Measurements from ENCODE around the gene CRTC1.

Gene CRTC1

GRCh38 chr19:18651733-18652132, 31.7 kb upstream of the CRTC1 start:
- DNase-seq: no peak

GRCh38 chr19:18653853-18654252, 29.6 kb upstream of the CRTC1 start:
- DNase-seq: no peak

GRCh38 chr19:18654469-18654868, 29.0 kb upstream of the CRTC1 start:
- no peak for DNase-seq

- no peak for DNase-seq
Measured at GRCh38 chr19:18655173-18655844, 28.2 kb upstream of the CRTC1 start.

GRCh38 chr19:18656337-18657086, 27.0 kb upstream of the CRTC1 start:
- peak in 1 of 4 experiments; percentile 26 for DNase-seq

DNA sequence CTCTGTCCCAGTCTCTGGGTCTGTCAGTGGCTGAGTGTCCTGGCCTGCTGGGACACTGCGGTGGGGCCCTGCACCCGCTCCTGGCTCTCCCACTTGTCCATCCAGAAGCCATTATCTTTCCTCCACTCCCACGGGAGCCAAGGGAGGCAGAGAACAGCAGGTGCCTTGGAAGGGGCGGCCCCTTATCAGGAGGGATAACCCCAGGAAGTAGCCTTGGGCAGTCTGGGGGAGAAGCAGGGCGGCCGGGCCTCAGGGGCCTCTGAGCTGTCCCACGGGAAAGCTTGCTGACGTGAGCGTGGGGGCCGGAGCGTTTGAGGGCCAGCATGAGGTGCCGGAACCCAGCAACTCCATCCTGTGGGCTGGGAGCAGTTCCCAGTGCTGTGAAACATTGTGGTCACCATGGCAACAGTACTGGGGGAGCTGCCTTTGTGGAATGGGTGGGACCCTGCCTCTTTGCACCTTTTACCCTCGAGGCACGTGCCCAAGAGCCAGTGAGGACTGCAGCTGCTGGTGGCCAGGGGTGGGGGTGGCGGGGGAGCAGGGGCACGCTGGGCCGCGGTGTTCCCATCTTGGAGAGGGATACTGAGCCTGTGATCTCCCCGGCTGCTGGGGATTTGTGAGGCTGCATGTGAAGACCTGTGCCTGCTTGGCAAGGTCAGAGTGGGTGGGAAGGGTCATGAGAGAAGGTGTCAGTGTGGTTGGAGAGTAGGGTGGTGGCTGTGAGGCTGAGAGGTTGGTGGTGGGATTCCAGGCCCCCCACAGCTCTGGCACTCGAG, 25.7 kb upstream of the CRTC1 start:
- peak in 1 of 4 experiments; percentile 26 for DNase-seq

DNA sequence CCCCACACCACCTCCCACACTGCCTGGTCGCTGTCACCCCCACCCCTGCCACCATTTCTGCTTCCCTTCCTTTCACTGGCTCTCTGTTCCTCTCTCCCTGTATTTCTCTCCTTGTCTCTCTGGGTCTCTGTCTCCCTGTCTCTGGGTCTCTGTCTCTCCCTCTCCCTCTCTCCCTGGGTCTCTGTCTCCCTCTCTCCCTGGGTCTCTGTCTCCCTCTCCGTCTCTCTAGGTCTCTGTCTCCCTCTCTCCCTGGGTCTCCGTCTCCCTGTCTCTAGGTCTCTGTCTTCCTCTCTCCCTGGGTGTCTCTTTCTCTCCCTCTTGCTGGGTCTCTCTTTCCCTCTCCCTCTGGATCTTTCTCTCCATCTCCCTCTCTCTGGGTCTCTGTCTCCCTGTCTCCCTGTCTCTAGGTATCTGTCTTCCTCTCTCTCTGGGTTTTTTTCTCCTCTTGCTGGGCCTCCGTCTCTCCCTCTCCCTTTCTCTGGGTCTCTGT, 25.1 kb upstream of the CRTC1 start:
- DNase-seq: no peak

- DNase-seq: peak; percentile 79 to 88 (median 84)
Measured at GRCh38 chr19:18659281-18660050, 24.0 kb upstream of the CRTC1 start.

GRCh38 chr19:18660051-18660910, 23.2 kb upstream of the CRTC1 start:
- DNase-seq: peak; percentile 85 to 93 (median 90)

DNA sequence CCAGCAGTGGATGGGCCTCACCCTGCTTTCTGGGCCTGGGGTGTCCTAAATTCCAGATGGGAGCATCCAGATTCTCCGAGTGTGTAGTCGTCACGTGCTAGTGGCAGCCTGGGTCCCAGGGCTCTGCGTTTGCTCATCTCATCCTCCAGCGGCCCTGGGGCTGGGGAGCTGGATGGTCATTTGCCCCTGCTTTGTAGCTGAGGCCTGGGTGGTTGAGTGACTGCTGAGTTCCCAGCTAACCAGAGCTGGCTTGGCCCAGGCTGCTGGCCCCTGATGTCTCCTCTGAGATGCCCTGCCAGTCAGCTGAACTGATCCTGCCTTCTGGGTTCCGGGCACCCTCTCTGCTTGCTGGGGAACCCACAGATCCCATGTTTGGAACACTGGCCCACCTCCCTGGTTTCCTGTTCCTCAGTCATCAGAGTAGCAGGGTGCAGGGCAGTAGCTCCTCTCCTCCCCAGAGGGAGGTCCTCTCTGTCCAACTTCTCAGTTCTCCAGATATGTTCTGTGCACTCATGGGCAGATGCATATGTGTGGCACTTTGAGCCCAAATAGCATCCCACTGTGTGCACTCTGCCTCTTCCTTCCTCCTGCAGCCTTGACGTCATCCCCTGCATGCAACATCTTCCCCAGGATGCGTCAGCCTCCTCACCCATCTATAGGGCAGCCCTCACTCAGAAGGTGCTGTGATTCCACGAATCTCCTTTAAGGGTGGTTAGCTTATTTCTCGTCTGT, 22.4 kb upstream of the CRTC1 start:
- peak; percentile 79 to 93 (median 84) for DNase-seq

DNA sequence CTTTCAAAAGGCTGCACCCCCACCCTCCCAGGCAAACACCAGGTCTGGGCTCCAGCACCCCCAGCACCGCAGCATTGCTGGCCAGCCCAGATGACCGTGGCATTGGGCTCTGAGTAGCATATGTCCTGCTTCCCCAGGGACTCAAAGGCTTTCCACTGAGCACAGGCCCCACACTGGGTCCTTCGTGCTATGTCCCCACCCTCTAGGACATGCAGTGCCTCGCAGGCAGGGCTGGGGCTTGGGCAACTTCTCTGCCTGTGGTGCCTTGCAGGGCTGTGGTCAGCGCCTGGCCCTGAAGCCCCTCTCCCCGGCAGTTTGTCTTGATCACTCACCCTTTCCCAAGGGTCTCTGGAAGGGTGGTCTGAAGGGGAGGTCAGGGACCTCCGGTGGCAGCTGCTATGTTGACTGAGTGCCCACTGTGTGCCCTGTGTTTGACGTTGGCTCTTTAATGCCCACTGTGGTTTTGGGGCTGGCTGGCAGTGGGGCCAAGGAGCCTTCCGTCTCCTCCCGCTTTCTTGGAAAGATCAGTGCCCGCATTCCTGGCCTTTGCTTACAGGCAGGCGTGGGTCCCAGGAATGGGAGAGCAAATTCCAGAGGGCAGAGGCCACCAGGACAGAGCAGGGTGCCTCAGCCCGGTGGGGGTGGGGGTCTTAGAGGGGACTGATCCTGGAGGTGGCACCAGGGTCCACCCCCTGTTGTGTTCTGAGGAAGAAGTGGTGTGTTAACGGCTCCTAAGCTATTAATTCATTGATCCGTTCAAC, 20.3 kb upstream of the CRTC1 start:
- DNase-seq: no peak

DNA sequence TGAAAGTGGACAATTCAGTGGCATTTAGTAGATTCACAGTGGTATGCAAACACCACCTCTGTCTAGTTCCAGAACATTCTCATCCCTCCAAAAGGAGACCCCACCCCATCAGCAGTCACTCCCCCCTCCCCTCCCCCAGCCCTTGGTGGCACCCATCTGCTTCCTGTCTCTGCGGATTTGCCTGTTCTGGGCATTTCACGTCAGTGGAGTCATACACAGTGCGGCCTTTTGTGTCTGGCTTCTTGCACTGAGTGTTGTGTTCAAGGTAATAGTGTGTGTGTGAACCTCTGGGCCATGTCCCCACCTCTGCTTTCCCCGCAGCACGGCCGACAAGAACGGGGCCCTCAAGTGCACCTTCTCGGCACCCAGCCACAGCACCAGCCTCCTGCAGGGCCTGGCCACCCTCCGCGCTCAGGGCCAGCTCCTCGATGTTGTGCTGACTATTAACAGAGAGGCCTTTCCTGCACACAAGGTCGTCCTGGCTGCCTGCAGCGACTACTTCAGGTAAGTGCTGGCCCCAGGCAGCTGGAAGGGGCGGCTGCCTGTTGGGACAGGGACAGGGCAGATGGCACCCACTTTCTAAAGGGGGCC, 19.4 kb upstream of the CRTC1 start:
- DNase-seq: no peak

GRCh38 chr19:18665771-18666202, 17.7 kb upstream of the CRTC1 start:
- DNase-seq: no peak

DNA sequence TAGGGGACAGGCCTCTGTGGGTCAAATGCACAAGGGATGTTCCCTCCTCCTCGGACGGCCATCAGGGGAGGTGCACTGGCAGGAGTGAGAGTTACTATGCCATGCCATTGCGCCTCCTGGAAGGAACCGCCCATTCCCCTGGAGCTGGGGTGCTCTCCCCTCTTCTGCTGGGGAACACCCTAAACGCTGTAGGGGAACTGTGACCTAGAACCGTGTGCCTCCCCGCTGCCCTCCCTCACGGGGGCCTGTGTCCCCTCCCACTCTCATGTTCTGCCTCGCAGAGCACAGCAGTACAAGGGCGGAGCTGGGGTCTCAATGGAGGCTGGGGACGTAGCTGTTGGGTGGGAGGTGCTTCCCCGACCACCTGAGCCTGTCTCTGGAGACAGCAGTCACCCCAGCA, 17.2 kb upstream of the CRTC1 start:
- no peak for DNase-seq

DNA sequence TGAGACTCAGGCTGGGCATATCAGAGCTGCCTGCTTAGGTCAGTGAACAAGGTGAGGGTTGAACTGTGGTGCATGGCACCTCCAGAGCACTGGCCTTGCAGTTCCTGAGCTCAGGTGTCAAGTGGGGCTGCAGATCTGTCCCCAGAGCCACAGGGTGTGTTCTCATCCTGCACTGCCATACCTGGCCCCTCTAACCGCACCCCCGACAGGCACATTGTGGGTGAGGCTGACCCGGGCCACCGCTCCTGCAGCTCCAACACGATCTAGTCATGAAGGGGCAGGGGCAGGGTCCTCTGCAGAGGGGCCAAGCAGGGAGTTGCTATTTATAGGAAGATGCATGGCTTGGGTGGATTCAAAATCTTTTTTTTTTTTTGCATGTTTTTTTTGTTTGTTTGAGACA, 16.7 kb upstream of the CRTC1 start:
- DNase-seq: no peak

DNA sequence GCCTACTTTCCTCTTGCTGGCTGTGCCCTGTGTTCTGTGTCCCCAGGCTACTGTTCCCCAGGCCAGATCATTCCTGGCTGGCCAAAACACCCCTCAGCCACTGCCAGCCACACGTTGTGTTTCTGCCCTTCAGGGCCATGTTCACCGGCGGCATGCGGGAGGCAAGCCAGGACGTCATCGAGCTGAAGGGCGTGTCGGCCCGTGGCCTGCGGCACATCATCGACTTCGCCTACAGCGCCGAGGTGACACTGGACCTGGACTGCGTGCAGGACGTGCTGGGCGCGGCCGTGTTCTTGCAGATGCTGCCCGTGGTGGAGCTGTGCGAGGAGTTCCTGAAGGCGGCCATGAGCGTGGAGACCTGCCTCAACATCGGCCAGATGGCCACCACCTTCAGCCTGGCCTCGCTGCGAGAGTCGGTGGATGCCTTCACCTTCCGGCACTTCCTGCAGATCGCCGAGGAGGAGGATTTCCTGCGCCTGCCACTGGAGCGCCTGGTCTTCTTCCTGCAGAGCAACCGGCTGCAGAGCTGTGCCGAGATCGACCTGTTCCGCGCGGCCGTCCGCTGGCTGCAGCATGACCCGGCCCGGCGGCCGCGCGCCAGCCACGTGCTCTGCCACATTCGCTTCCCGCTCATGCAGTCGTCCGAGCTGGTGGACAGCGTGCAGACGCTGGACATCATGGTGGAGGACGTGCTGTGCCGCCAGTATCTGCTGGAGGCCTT, 15.8 kb upstream of the CRTC1 start:
- no peak for DNase-seq

GRCh38 chr19:18668252-18668631, 15.2 kb upstream of the CRTC1 start:
- DNase-seq: no peak

DNA sequence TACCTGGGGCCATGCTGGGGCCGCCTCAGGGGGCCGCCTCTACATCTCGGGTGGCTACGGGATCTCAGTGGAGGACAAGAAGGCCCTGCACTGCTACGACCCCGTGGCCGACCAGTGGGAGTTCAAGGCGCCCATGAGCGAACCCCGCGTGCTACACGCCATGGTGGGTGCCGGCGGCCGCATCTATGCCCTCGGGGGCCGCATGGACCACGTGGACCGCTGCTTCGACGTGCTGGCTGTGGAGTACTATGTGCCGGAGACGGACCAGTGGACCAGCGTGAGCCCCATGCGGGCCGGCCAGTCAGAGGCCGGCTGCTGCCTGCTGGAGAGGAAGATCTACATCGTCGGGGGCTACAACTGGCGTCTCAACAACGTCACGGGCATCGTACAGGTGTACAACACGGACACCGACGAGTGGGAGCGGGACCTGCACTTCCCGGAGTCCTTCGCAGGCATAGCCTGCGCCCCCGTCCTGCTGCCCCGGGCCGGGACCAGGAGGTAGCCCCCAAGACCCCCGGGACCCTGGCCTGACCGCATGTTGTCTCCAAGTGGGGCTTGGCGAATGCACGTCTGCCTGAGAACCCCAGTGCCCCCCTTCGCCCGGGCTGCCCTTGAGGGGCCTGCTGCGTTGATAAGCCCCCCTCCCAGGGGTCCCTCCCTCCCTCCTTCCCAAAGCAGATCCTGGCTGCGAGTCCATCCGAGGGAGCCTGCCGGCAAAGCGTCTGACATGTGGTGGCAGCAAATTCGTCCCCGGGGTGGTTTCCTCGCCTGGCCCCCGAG, 14.5 kb upstream of the CRTC1 start:
- no peak for DNase-seq
